ENCODE results near the gene SLC35C1. TPM values are rescaled to one million over a fixed set of nuclear protein-coding genes. Genes with fewer than 3 reads are reported as not detected.

SLC35C1 gene
- total RNA-seq, 8 experiments from 2014 or later = 4.5 to 27.2 (median 7.1) TPM

- no peak for ATAC-seq (replicated peaks in 6 of 8)
- H3K4me1 ChIP-seq (replicated peaks in 1 of 2) = peaks cover 6 to 8% of the 10 kb centered on the region in 2 donors
- no peak overlapping the region for H3K4me3 ChIP-seq
- H3K27ac ChIP-seq = no peak overlapping the region
- in situ Hi-C loops (cut with MboI; ENCODE audit: low pct_unique_long_range_greater_than_20kb in 2 of 9, low sequenced_read_pairs in 9 of 9, unreplicated experiment in 9 of 9) = no loop called here
- 40 to 100% (median 96%) methylated on average over 1 to 5 of the region's 6 CpGs; no CpG with 5 or more reads in 5 of the 10 experiments for WGBS, 10 experiments
Measured at GRCh38 chr11:45856044-45856468, 51.1 kb downstream of the SLC35C1 start.

GRCh38 chr11:45857961-45858474 is 53.1 kb downstream of the SLC35C1 start:
- H3K27ac ChIP-seq = no peak overlapping the region
- ATAC-seq (replicated peaks in 6 of 8) = peak in 5 of 8 experiments; percentile 4 to 69 (median 32)
- in situ Hi-C loops (cut with MboI; ENCODE audit: low pct_unique_long_range_greater_than_20kb in 2 of 9, low sequenced_read_pairs in 9 of 9, unreplicated experiment in 9 of 9) = no loop called here
- H3K4me3 ChIP-seq = no peak overlapping the region
- no peaks in the 10 kb centered on the region for H3K4me1 ChIP-seq (replicated peaks in 1 of 2)
- WGBS, 10 experiments = 40 to 80% (median 60%) methylated on average over 1 to 2 of the region's 2 CpGs; no CpG with 5 or more reads in 3 of the 10 experiments

- WGBS, 10 experiments = 0 to 100% (median 84%) methylated on average over 1 to 4 of the region's 5 CpGs; no CpG with 5 or more reads in 2 of the 10 experiments
- Histone ChIP-seq H3K4me1 (replicated peaks in 1 of 2) (no peaks in the 10 kb centered on the region), H3K27ac (no peak overlapping the region), H3K4me3 (no peak overlapping the region)
- no peak for ATAC-seq (replicated peaks in 6 of 8)
- in situ Hi-C loops (cut with MboI; ENCODE audit: low pct_unique_long_range_greater_than_20kb in 2 of 9, low sequenced_read_pairs in 9 of 9, unreplicated experiment in 9 of 9) = no loop called here
Measured at GRCh38 chr11:45858751-45859398, 53.9 kb downstream of the SLC35C1 start.

- WGBS, 10 experiments = 31 to 93% (median 77%) methylated on average over 2 to 4 of the region's 12 CpGs; no CpG with 5 or more reads in 5 of the 10 experiments
- H3K27ac ChIP-seq = no peak overlapping the region
- no peak overlapping the region for H3K4me3 ChIP-seq
- H3K4me1 ChIP-seq (replicated peaks in 1 of 2) = no peaks in the 10 kb centered on the region
- in situ Hi-C loops (cut with MboI; ENCODE audit: low pct_unique_long_range_greater_than_20kb in 2 of 9, low sequenced_read_pairs in 9 of 9, unreplicated experiment in 9 of 9) = no loop called here
- ATAC-seq (replicated peaks in 6 of 8) = peak; percentile 58 to 82 (median 75)
Measured at GRCh38 chr11:45859661-45860140, 54.8 kb downstream of the SLC35C1 start.

- no peak overlapping the region for H3K27ac ChIP-seq
- WGBS, 10 experiments = 76 to 100% (median 93%) methylated on average over 2 to 5 of the region's 5 CpGs; no CpG with 5 or more reads in 5 of the 10 experiments
- no peak for ATAC-seq (replicated peaks in 6 of 8)
- H3K4me1 ChIP-seq (replicated peaks in 1 of 2) = no peaks in the 10 kb centered on the region
- no peak overlapping the region for H3K4me3 ChIP-seq
- in situ Hi-C loops (cut with MboI; ENCODE audit: low pct_unique_long_range_greater_than_20kb in 2 of 9, low sequenced_read_pairs in 9 of 9, unreplicated experiment in 9 of 9) = no loop called here
Measured at GRCh38 chr11:45860348-45860747, 55.4 kb downstream of the SLC35C1 start.

- no peak overlapping the region for H3K4me3 ChIP-seq
- H3K27ac ChIP-seq = no peak overlapping the region
- in situ Hi-C loops (cut with MboI; ENCODE audit: low pct_unique_long_range_greater_than_20kb in 2 of 9, low sequenced_read_pairs in 9 of 9, unreplicated experiment in 9 of 9) = no loop called here
- no peak for ATAC-seq (replicated peaks in 6 of 8)
- WGBS, 10 experiments = 83 to 100% (median 98%) methylated on average over 1 to 10 of the region's 10 CpGs; no CpG with 5 or more reads in 1 of the 10 experiments
- H3K4me1 ChIP-seq (replicated peaks in 1 of 2) = no peaks in the 10 kb centered on the region
Measured at GRCh38 chr11:45860764-45861510, 56.0 kb downstream of the SLC35C1 start.

Other genes starting within 250 kb of the SLC35C1 start
- gene CHST1, start 139.5 kb upstream of the SLC35C1 start, total RNA-seq = 1 to 10 TPM in 7 of 8 experiments, under 1 TPM in 1; 0.42 to 9.0 (median 2.6) TPM
- gene CRY2, start 42.3 kb downstream of the SLC35C1 start, total RNA-seq = 10 to 100 TPM; 11.3 to 35.7 (median 22.3) TPM
- 10 to 100 TPM in 5 of 8 experiments, 1 to 10 TPM in 3; 6.3 to 86.5 (median 38.6) TPM for gene MAPK8IP1, start 80.5 kb downstream of the SLC35C1 start, total RNA-seq
- 1 to 10 TPM in 5 of 8 experiments, under 1 TPM in 2, not detected in 1; 0.60 to 5.1 (median 1.7) TPM for gene FREY1, start 102.1 kb downstream of the SLC35C1 start, total RNA-seq
- gene PEX16, start 112.7 kb downstream of the SLC35C1 start, total RNA-seq = 10 to 100 TPM; 22.7 to 51.5 (median 28.6) TPM
- 1 to 10 TPM in 1 of 8 experiments, under 1 TPM in 6, not detected in 1; 0.16 to 1.5 (median 0.46) TPM for gene LARGE2, start 117.5 kb downstream of the SLC35C1 start, total RNA-seq